Adrenal gland (tissue), 5 donors: ENCODE results near the gene SEC16B.

Source experiments
- POLR2A ChIP-seq, 2 donors: fragments of 450-650 bp; IDR thresholded peaks; one replicate each; pipeline ENCODE4 v1.6.1; 2017; ENCODE audit warnings: antibody characterized with exemption in 2 of 2, mild to moderate bottlenecking in 2 of 2, moderate library complexity in 1 of 2
- TF ChIP-seq, protein P1 (sequence below), 6 experiments: fragments of 450-650 bp in 4 of 6; fragments of 200-600 bp in 2 of 6; sonication (generic) in 1 of 6; IDR thresholded peaks; 1 replicate in 5 of 6; 2 replicates in 1 of 6; pipeline versions ENCODE4 v1.5.1 to v1.8.0; 2016 to 2021; ENCODE audit warnings: antibody characterized with exemption in 6 of 6, mild to moderate bottlenecking in 2 of 6, moderate library complexity in 1 of 6
- donor health status: DM: no; HTN: no; CAD: no.

DNA sequence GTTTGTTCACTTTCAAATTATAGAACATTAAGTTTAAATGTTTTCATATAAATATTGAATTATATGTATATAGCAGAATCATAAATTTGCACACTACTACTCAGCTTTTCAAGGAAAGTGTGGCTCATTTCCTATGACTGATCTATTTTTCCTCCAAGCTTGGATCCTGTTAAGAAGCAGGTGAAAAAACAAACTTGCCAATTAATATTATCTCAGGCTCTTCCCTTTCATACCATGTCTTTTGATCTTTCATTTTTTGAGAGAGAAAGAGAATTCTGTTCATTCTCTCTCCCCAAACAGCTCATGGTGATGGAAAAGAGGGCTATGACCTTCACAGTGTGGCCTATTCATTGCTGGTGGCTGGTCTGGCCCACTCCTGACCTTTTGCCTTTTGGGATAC, 43.7 kb downstream of the SEC16B start:
- TF ChIP-seq, protein P1, sequence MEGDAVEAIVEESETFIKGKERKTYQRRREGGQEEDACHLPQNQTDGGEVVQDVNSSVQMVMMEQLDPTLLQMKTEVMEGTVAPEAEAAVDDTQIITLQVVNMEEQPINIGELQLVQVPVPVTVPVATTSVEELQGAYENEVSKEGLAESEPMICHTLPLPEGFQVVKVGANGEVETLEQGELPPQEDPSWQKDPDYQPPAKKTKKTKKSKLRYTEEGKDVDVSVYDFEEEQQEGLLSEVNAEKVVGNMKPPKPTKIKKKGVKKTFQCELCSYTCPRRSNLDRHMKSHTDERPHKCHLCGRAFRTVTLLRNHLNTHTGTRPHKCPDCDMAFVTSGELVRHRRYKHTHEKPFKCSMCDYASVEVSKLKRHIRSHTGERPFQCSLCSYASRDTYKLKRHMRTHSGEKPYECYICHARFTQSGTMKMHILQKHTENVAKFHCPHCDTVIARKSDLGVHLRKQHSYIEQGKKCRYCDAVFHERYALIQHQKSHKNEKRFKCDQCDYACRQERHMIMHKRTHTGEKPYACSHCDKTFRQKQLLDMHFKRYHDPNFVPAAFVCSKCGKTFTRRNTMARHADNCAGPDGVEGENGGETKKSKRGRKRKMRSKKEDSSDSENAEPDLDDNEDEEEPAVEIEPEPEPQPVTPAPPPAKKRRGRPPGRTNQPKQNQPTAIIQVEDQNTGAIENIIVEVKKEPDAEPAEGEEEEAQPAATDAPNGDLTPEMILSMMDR (IDR thresholded peaks at IDR 0.05) = no peak
- no peak for TF ChIP-seq POLR2A (IDR thresholded peaks at IDR 0.05)
